Fibroblast of upper back skin (primary cell): ENCODE measurements around the gene MIA2.
"Not testable (repeated sequence)": the region's sequence is repeated elsewhere in the genome, so short reads cannot be mapped to it uniquely, and the experiment has no call there.

Source experiments
- DNase-seq: peaks from one replicate; pipeline ENCODE4 v3.0.0-alpha.2; 2013

Gene MIA2

GRCh38 chr14:39233680-39234326, at the start of gene MIA2:
TSS of gene MIA2 (plus strand) at chr14:39233915. CDS start at chr14:39234115, 200 bp downstream.
- DNase-seq, result no peak

- no peak for DNase-seq
These were observed 49.0 kb upstream of the MIA2 start for GRCh38 chr14:39184628-39185255.

GRCh38 chr14:39185256-39186049, 48.3 kb upstream of the MIA2 start:
- no peak for DNase-seq

GRCh38 chr14:39186941-39187525, 46.7 kb upstream of the MIA2 start:
- no peak for DNase-seq

- DNase-seq, result no peak
These were observed 29.8 kb upstream of the MIA2 start for GRCh38 chr14:39203659-39204606.

GRCh38 chr14:39207430-39207829, 26.3 kb upstream of the MIA2 start:
- DNase-seq, result not testable (repeated sequence)

- DNase-seq, result no peak
These were observed 22.5 kb upstream of the MIA2 start for GRCh38 chr14:39211109-39211741.

GRCh38 chr14:39212034-39212433, 21.7 kb upstream of the MIA2 start:
- no peak for DNase-seq

- DNase-seq, result no peak
These were observed 21.0 kb upstream of the MIA2 start for GRCh38 chr14:39212693-39213092.

- no peak for DNase-seq
These were observed 16.4 kb upstream of the MIA2 start for GRCh38 chr14:39217214-39217879.

GRCh38 chr14:39218171-39218769, 15.4 kb upstream of the MIA2 start:
- peak; percentile 65 for DNase-seq

GRCh38 chr14:39219075-39219499, 14.6 kb upstream of the MIA2 start:
- DNase-seq, result peak; percentile 35

GRCh38 chr14:39220473-39220872, 13.2 kb upstream of the MIA2 start:
- not testable (repeated sequence) for DNase-seq

GRCh38 chr14:39228044-39228443, 5.7 kb upstream of the MIA2 start:
- DNase-seq, result no peak

- no peak for DNase-seq
These were observed 5.0 kb upstream of the MIA2 start for GRCh38 chr14:39228509-39229221.

- DNase-seq, result no peak
These were observed 4.5 kb upstream of the MIA2 start for GRCh38 chr14:39229222-39229543.

- no peak for DNase-seq
These were observed 4.1 kb upstream of the MIA2 start for GRCh38 chr14:39229601-39230110.

GRCh38 chr14:39230416-39231035, 3.2 kb upstream of the MIA2 start:
- peak; percentile 52 for DNase-seq

- peak; percentile 60 for DNase-seq
These were observed 1.8 kb upstream of the MIA2 start for GRCh38 chr14:39231751-39232553.
